ENCODE measurements around the gene RPL18A. TPM values are rescaled to one million over a fixed set of nuclear protein-coding genes. Genes with fewer than 3 reads are reported as not detected.
A peak's percentile ranks its signal among the peaks of the same experiment; 100 is the strongest.

Gene RPL18A
- total RNA-seq, 1 experiment from 2014 or later = 2,837 TPM

DNA sequence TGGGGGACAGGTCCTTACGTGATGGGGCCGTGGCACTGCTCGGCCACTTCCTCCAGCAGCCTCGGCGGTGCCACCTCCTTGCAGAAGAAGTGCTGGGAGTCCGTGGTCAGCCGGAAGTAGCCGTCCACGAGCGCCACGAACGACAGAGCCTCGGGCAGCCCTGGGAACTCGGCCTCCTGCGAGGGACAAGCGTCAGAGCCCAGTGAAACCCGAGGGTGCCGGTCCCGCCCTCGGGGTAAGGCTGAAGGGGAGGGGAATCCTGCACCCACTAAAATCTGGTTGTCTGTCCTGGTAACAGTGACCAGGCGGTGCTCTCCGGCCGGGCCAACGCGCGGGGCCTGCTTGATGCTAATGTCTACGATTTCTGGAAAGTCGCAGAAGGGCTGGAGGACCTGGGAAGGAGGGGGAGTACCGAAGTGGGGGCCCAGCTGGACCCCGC, 18.3 kb upstream of the RPL18A start:
- Histone ChIP-seq H3K79me2 (ENCODE audit: insufficient read depth, low read length) (no peaks in the 10 kb centered on the region), H3T11ph (ENCODE audit: low read length) (no peak overlapping the region), H4K8ac (replicated peaks; ENCODE audit: insufficient read length, low read depth, low read length) (no peak overlapping the region), H2BK20ac (ENCODE audit: low read depth, low read length, poor library complexity, severe bottlenecking) (no peak overlapping the region), H3K4ac (ENCODE audit: low read depth, low read length) (no peak overlapping the region), H3K9me3 (ENCODE audit: control insufficient read depth, low read depth, low read length) (no peaks in the 10 kb centered on the region), H4K91ac (ENCODE audit: insufficient read length, low read depth, low read length) (no peak overlapping the region), H4K20me1 (ENCODE audit: control insufficient read depth, insufficient read depth, insufficient read length) (no peaks in the 10 kb centered on the region), H2AK5ac (ENCODE audit: insufficient read length, low read length) (no peak overlapping the region), H3K79me1 (ENCODE audit: insufficient read depth, low read depth, low read length, poor library complexity, severe bottlenecking) (no peaks in the 10 kb centered on the region), H3K27ac (ENCODE audit: insufficient read length, low read depth, low read length) (no peak overlapping the region), H3K23me2 (ENCODE audit: insufficient read length, low read depth, low read length, poor library complexity, severe bottlenecking) (peaks cover 9% of the 10 kb centered on the region), H4K5ac (ENCODE audit: insufficient read length, low read depth, low read length) (no peak overlapping the region), H3K23ac (ENCODE audit: insufficient read length, low read depth, low read length) (no peak overlapping the region), H3K56ac (ENCODE audit: insufficient read length, low read depth, low read length) (no peak overlapping the region), H3K4me1 (ENCODE audit: insufficient read depth, low read length) (no peaks in the 10 kb centered on the region), H3K14ac (ENCODE audit: insufficient read depth, low read length) (no peak overlapping the region), H3K4me2 (ENCODE audit: insufficient read depth, insufficient read length, low read length) (peak overlapping the region; percentile 75), H2BK12ac (ENCODE audit: insufficient read length, low read depth, low read length) (no peak overlapping the region), H2BK5ac (ENCODE audit: insufficient read length, low read length) (no peak overlapping the region), H2BK15ac (ENCODE audit: low read depth, low read length) (no peak overlapping the region), H3K9ac (ENCODE audit: extremely low read depth, insufficient read length, low read length) (no peak overlapping the region), H2AFZ (ENCODE audit: low read length) (no peak overlapping the region), H3K27me3 (ENCODE audit: insufficient read depth, low read length) (no peaks in the 10 kb centered on the region), H2BK120ac (ENCODE audit: low read depth, low read length, poor library complexity, severe bottlenecking) (no peak overlapping the region), H3K18ac (ENCODE audit: insufficient read length, low read depth, low read length) (no peak overlapping the region)
- H3K27me3 Mint-ChIP-seq (ENCODE audit: low read depth) = peaks cover 53% of the 10 kb centered on the region
- peak overlapping the region; percentile 69 to 78 for H3K4me3 Mint-ChIP-seq
- TF ChIP-seq, protein P1, sequence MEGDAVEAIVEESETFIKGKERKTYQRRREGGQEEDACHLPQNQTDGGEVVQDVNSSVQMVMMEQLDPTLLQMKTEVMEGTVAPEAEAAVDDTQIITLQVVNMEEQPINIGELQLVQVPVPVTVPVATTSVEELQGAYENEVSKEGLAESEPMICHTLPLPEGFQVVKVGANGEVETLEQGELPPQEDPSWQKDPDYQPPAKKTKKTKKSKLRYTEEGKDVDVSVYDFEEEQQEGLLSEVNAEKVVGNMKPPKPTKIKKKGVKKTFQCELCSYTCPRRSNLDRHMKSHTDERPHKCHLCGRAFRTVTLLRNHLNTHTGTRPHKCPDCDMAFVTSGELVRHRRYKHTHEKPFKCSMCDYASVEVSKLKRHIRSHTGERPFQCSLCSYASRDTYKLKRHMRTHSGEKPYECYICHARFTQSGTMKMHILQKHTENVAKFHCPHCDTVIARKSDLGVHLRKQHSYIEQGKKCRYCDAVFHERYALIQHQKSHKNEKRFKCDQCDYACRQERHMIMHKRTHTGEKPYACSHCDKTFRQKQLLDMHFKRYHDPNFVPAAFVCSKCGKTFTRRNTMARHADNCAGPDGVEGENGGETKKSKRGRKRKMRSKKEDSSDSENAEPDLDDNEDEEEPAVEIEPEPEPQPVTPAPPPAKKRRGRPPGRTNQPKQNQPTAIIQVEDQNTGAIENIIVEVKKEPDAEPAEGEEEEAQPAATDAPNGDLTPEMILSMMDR (conservative IDR thresholded peaks at IDR 0.05) = no peak
- no peaks in the 10 kb centered on the region; a peak in 1 of 5 replicates for H3K9me3 Mint-ChIP-seq
- no peak overlapping the region for H3K27ac Mint-ChIP-seq
- peaks cover 10 to 14% of the 10 kb centered on the region in 2 experiments for H3K4me1 Mint-ChIP-seq
- no peaks in the 10 kb centered on the region; a peak in 1 of 7 replicates for H3K36me3 Mint-ChIP-seq (ENCODE audit: insufficient read depth in 1 of 3, low read depth in 3 of 3)
- DNase-seq = no peak
- no CpG with 5 or more reads among the region's 30 CpGs for WGBS (ENCODE audit: extremely low coverage, insufficient read length, low lambda C conversion rate)

Measured in H9 (cell line).